A549 (cell line): Measurements from ENCODE around the gene PSMB4. TPM values are rescaled to one million over a fixed set of nuclear protein-coding genes. Genes with fewer than 3 reads are reported as not detected.

Source experiments
- ATAC-seq, 2 experiments: fragments of 200-7000 bp in 1 of 2; fragments of >200 bp in 1 of 2; cut with Nextera tagmentation in 1 of 2; cut with Tn5 transposase in 1 of 2; 3 replicates each; pipeline versions ENCODE4 v1.8.0 to v1.9.1; 2018 to 2020; ENCODE audit warnings: mild to moderate bottlenecking in 1 of 2, moderate library complexity in 1 of 2
- CTCF ChIA-PET: fragments of 300-600 bp; sonication (Branson Sonifier 250); formaldehyde crosslinking; extraction: SDS; loops from one replicate; lab custom pipeline; 2021; ENCODE audit warnings: antibody characterized with exemption, inconsistent platforms; lab: Yijun Ruan, JAX
- POLR2A ChIA-PET: fragments of 350-600 bp; formaldehyde crosslinking; extraction: SDS; loops from one replicate; lab custom pipeline; 2021; ENCODE audit warnings: antibody characterized with exemption, inconsistent platforms; lab: Yijun Ruan, JAX
- DNase-seq, 2 experiments: peaks; one replicate each; pipeline versions ENCODE4 v3.0.0 to v3.0.0-alpha.2; 2011 to 2016; ENCODE audit warnings: low read depth in 1 of 2, low spot score in 1 of 2
- FAIRE-seq: peaks from 2 replicates; lab custom pipeline; 2011; peaks lifted over from hg19 to GRCh38; lab: Jason Lieb, UNC
- H3K27ac ChIP-seq, 2 experiments: fragments of >200 bp; sonication (Bioruptor Twin); formaldehyde crosslinking; 3 replicates each; pipeline ENCODE4 v1.5.1; 2016 to 2017
- H3K4me1 ChIP-seq: fragments of >200 bp; sonication (Bioruptor Twin); formaldehyde crosslinking; 3 replicates; pipeline ENCODE4 v1.6.1; 2016
- H3K4me2 ChIP-seq: fragments of >200 bp; sonication (Bioruptor Twin); formaldehyde crosslinking; 3 replicates; pipeline ENCODE4 v1.6.1; 2016
- H3K4me3 ChIP-seq: fragments of >200 bp; sonication (Bioruptor Twin); formaldehyde crosslinking; 3 replicates; pipeline ENCODE4 v1.5.1; 2016
- H3K9me3 ChIP-seq: fragments of >200 bp; sonication (Bioruptor Twin); formaldehyde crosslinking; 3 replicates; pipeline ENCODE4 v1.6.1; 2016
- EHMT2 ChIP-seq: fragments of 200-600 bp; sonication (generic); IDR thresholded peaks from 2 replicates; pipeline ENCODE4 v1.6.1; 2016; ENCODE audit warnings: antibody characterized with exemption, low read depth, mild to moderate bottlenecking, moderate library complexity
- ESRRA ChIP-seq: fragments of 150-350 bp; IDR thresholded peaks from 2 replicates; pipeline ENCODE4 v1.6.1; 2014; ENCODE audit warnings: mild to moderate bottlenecking, low read length, borderline replicate concordance
- GATA3 ChIP-seq: IDR thresholded peaks from 2 replicates; pipeline ENCODE4 v1.6.1; 2012; ENCODE audit warnings: borderline replicate concordance
- HOXB5 ChIP-seq: fragments of 250-450 bp; sonication (Bioruptor Pico); IDR thresholded peaks from 2 replicates; pipeline ENCODE4 v1.5.0; 2020; ENCODE audit warnings: mild to moderate bottlenecking, moderate library complexity
- KDM1A ChIP-seq: fragments of 200-600 bp; sonication (generic); IDR thresholded peaks from 2 replicates; pipeline ENCODE4 v1.6.1; 2016; ENCODE audit warnings: low read depth, mild to moderate bottlenecking
- MAFK ChIP-seq: fragments of 450-650 bp; IDR thresholded peaks from 2 replicates; pipeline ENCODE4 v1.6.1; 2014; ENCODE audit not compliant: partially characterized antibody
- MYC ChIP-seq: IDR thresholded peaks from 2 replicates; pipeline ENCODE4 v1.6.1; 2012; ENCODE audit warnings: mild to moderate bottlenecking, inconsistent platforms, low read length, improper control_type of control experiment, borderline replicate concordance
- NPAS2 ChIP-seq: fragments of 250-450 bp; sonication (Bioruptor Pico); IDR thresholded peaks from 2 replicates; pipeline ENCODE4 v1.8.0; 2022; ENCODE audit warnings: mild to moderate bottlenecking, moderate library complexity, borderline replicate concordance
- PHF8 ChIP-seq: fragments of 200-600 bp; sonication (generic); IDR thresholded peaks from 2 replicates; pipeline ENCODE4 v1.6.1; 2016; ENCODE audit warnings: low read depth, mild to moderate bottlenecking, antibody characterized with exemption, moderate library complexity, borderline replicate concordance
- POLR2A ChIP-seq: IDR thresholded peaks from 2 replicates; pipeline ENCODE4 v1.6.1; 2012; ENCODE audit warnings: mild to moderate bottlenecking, low read length
- POLR2AphosphoS2 ChIP-seq: conservative IDR thresholded peaks from 2 replicates; pipeline ENCODE4 v1.6.1; 2012; ENCODE audit warnings: low read length, improper control_type of control experiment, inconsistent platforms
- RAD21 ChIP-seq, 2 experiments: fragments of >200 bp in 1 of 2; sonication (Bioruptor Twin) in 1 of 2; formaldehyde crosslinking in 1 of 2; IDR thresholded peaks in 1 of 2; conservative IDR thresholded peaks in 1 of 2; 2 replicates in 1 of 2; 3 replicates in 1 of 2; pipeline ENCODE4 v1.6.1; 2012 to 2018; ENCODE audit warnings: inconsistent platforms in 1 of 2
- RCOR1 ChIP-seq: fragments of 150-350 bp; IDR thresholded peaks from 2 replicates; pipeline ENCODE4 v1.6.1; 2014; ENCODE audit warnings: antibody characterized with exemption, low read length, low read depth
- SMC3 ChIP-seq: fragments of >200 bp; sonication (Bioruptor Twin); formaldehyde crosslinking; IDR thresholded peaks from 3 replicates; pipeline ENCODE4 v1.6.1; 2018; ENCODE audit warnings: inconsistent platforms
- SREBF2 ChIP-seq: fragments of 450-650 bp; IDR thresholded peaks from 2 replicates; pipeline ENCODE4 v1.6.1; 2014; ENCODE audit warnings: mild to moderate bottlenecking, moderate library complexity
- TP53 ChIP-seq: fragments of 250-450 bp; sonication (Bioruptor Pico); IDR thresholded peaks from 2 replicates; pipeline ENCODE4 v1.5.0; 2021; ENCODE audit warnings: mild to moderate bottlenecking, moderate library complexity
- WGBS: methylation state at CpG from one replicate; pipeline ENCODE4 v1.1.6; 2017; ENCODE audit errors: missing lambda C conversion rate; 5-methylcytosine and 5-hydroxymethylcytosine counted together
- polyA plus RNA-seq, 4 experiments: library from polyadenylated mRNA; depleted of rRNA in 3 of 4; stranded (reverse); fragments of >200 nt; fragmentation: RNase III in 1 of 4; extraction: RNeasy Plus Mini Kit Qiagen cat#74134 plus additional on column Dnase treatment in 1 of 4; gene quantifications; 2 replicates in 3 of 4; 3 replicates in 1 of 4; pipeline ENCODE4 v1.2.3, GENCODE V29; 2011 to 2017
- TF ChIP-seq, protein P1 (sequence below): fragments of >200 bp; sonication (Bioruptor Twin); formaldehyde crosslinking; IDR thresholded peaks from 3 replicates; pipeline ENCODE4 v1.5.1; 2016
- TF ChIP-seq, protein P2 (sequence below): fragments of >200 bp; sonication (Bioruptor Twin); formaldehyde crosslinking; IDR thresholded peaks from 3 replicates; pipeline ENCODE4 v1.6.1; 2016
- TF ChIP-seq, protein P3 (sequence below): IDR thresholded peaks from 2 replicates; pipeline ENCODE4 v1.6.1; 2012; ENCODE audit warnings: low read depth, borderline replicate concordance
- TF ChIP-seq, protein P4 (sequence below): fragments of 150-350 bp; IDR thresholded peaks from 2 replicates; pipeline ENCODE4 v1.6.1; 2014; ENCODE audit warnings: low read depth, mild to moderate bottlenecking, low read length

The PSMB4 gene
- polyA plus RNA-seq, 2 of the 4 experiments (the other 2 are of a cell fraction) = 383 to 405 TPM

DNA sequence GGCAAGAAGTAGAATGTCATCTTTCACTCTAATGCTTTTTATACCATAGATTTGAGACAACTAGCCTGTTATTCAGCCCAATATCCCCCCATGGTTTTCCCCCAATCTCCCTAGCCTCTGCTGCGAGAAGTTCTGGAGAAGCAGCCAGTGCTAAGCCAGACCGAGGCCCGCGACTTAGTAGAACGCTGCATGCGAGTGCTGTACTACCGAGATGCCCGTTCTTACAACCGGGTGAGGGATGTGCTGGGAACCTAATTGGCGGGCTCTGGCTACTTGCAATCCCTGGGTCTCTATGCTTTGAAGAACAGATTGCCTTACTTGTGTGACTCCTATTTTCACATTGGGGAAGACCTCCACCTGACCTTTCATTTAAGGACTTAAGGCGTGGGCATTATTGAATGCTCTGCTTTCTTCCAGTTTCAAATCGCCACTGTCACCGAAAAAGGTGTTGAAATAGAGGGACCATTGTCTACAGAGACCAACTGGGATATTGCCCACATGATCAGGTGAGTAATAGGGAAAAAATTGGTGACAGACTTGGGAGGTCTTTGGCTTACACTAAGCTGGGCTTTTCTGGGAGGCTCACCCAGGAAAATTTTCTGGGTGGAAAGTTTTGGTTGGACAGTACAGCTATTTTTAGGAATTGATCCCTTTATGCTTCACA is 1.9 kb downstream of the PSMB4 start:
- H3K4me3 ChIP-seq = peak overlapping the region; percentile 69; the same call in 1 of the 3 replicates

DNA sequence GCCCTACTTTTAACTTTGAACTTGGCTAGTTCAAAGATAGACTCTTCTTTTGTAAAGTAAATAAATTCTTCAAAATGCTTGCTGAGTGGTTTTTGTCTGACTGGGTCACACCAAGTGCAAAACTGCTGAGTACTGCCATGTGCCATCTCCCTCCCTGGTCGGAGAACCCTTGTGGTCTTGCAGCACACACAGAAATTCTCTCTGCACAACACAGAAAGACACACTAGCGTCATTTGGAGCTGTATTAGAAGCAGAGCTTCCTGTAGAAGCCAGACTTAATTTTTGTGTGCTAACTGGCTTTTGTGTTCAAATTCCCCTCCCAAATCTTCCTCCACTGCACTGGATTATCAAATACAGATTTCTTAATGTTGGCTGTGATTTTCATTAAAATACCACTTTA is 2.5 kb downstream of the PSMB4 start:
- DNase-seq = no peak
- ChIA-PET POLR2A (no interaction called here), CTCF (interaction anchor here (1.1 to 1.9 kb wide), 3 partner anchors 58 to 101 kb away, joined by 3 to 8 read pairs (median 4); partner anchors contain the start of gene POGZ)
- ATAC-seq = no peak
- Histone ChIP-seq H3K4me1 (peaks cover 16% of the 10 kb centered on the region), H3K4me3 (no peak overlapping the region), H3K9me3 (no peaks in the 10 kb centered on the region), H3K4me2 (no peak overlapping the region), H3K27ac (no peak overlapping the region)
- no peak for FAIRE-seq
- TF ChIP-seq GATA3 = no peak
- no peak for TF ChIP-seq HOXB5
- no peak for TF ChIP-seq NPAS2 (CRISPR knock-in tag)
- TF ChIP-seq RAD21 (conservative IDR thresholded peaks at IDR 0.05 in 1 of 2, IDR thresholded peaks at IDR 0.05 in 1 of 2) = no peak
- no peak for TF ChIP-seq RCOR1
- no peak for TF ChIP-seq SMC3
- TF ChIP-seq EHMT2 = no peak
- TF ChIP-seq, protein P1, sequence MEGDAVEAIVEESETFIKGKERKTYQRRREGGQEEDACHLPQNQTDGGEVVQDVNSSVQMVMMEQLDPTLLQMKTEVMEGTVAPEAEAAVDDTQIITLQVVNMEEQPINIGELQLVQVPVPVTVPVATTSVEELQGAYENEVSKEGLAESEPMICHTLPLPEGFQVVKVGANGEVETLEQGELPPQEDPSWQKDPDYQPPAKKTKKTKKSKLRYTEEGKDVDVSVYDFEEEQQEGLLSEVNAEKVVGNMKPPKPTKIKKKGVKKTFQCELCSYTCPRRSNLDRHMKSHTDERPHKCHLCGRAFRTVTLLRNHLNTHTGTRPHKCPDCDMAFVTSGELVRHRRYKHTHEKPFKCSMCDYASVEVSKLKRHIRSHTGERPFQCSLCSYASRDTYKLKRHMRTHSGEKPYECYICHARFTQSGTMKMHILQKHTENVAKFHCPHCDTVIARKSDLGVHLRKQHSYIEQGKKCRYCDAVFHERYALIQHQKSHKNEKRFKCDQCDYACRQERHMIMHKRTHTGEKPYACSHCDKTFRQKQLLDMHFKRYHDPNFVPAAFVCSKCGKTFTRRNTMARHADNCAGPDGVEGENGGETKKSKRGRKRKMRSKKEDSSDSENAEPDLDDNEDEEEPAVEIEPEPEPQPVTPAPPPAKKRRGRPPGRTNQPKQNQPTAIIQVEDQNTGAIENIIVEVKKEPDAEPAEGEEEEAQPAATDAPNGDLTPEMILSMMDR = no peak
- no peak for TF ChIP-seq POLR2A
- TF ChIP-seq ESRRA = no peak
- no peak for TF ChIP-seq PHF8
- TF ChIP-seq MYC = no peak
- TF ChIP-seq, protein P2, sequence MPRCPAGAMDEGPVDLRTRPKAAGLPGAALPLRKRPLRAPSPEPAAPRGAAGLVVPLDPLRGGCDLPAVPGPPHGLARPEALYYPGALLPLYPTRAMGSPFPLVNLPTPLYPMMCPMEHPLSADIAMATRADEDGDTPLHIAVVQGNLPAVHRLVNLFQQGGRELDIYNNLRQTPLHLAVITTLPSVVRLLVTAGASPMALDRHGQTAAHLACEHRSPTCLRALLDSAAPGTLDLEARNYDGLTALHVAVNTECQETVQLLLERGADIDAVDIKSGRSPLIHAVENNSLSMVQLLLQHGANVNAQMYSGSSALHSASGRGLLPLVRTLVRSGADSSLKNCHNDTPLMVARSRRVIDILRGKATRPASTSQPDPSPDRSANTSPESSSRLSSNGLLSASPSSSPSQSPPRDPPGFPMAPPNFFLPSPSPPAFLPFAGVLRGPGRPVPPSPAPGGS = no peak
- TF ChIP-seq, protein P3, sequence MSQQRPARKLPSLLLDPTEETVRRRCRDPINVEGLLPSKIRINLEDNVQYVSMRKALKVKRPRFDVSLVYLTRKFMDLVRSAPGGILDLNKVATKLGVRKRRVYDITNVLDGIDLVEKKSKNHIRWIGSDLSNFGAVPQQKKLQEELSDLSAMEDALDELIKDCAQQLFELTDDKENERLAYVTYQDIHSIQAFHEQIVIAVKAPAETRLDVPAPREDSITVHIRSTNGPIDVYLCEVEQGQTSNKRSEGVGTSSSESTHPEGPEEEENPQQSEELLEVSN = no peak
- TF ChIP-seq TP53 = no peak
- TF ChIP-seq, protein P4, sequence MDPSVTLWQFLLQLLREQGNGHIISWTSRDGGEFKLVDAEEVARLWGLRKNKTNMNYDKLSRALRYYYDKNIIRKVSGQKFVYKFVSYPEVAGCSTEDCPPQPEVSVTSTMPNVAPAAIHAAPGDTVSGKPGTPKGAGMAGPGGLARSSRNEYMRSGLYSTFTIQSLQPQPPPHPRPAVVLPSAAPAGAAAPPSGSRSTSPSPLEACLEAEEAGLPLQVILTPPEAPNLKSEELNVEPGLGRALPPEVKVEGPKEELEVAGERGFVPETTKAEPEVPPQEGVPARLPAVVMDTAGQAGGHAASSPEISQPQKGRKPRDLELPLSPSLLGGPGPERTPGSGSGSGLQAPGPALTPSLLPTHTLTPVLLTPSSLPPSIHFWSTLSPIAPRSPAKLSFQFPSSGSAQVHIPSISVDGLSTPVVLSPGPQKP = no peak
- TF ChIP-seq SREBF2 = no peak
- no peak for TF ChIP-seq KDM1A
- 100% methylated on average over 2 of the region's 2 CpGs for WGBS

More for the DNA sequence above, 1.9 kb downstream of the PSMB4 start:
- 92% methylated on average over 13 of the region's 13 CpGs for WGBS
- ATAC-seq (no peak), FAIRE-seq (no peak), DNase-seq (no peak)
- peak overlapping the region; percentile 92 for H3K4me2 ChIP-seq
- H3K4me1 ChIP-seq = peaks cover 16% of the 10 kb centered on the region
- H3K9me3 ChIP-seq = no peaks in the 10 kb centered on the region
- ChIA-PET POLR2A (interaction anchor here (1.3 to 1.4 kb wide), 2 partner anchors 90 to 362 kb away, joined by 3 to 4 read pairs; partner anchors contain the start of gene MRPL9), CTCF (interaction anchor here (1.0 to 4.4 kb wide), 6 partner anchors 17 to 334 kb away, joined by 4 to 32 read pairs (median 6); no protein-coding TSS in a partner anchor)
- H3K27ac ChIP-seq = no peak overlapping the region
- TF ChIP-seq MAFK = no peak
- no peak for TF ChIP-seq POLR2AphosphoS2
